Psoas muscle (tissue), 8 donors: ENCODE data around the gene RIC8A. TPM values are rescaled to one million over a fixed set of nuclear protein-coding genes. Genes with fewer than 3 reads are reported as not detected.

Experiments
- ATAC-seq, 4 donors: fragments of 200-7000 bp; cut with Tn5 transposase; one replicate each; pipeline ENCODE4 v1.9.1; 2020; ENCODE audit warnings: moderate library complexity in 3 of 4, mild to moderate bottlenecking in 2 of 4
- DNase-seq, 2 donors: peaks; one replicate each; pipeline ENCODE4 v3.0.0-alpha.2; 2020
- H3K27ac ChIP-seq: fragments of 200-600 bp; one replicate; pipeline ENCODE4 v1.8.0; 2022
- H3K27me3 ChIP-seq, 3 donors: fragments of 200-600 bp in 1 of 3; one replicate each; pipeline versions ENCODE4 v1.6.1 to v1.8.0; 2013 to 2022; ENCODE audit warnings: low read length in 2 of 3, mild to moderate bottlenecking in 2 of 3, moderate library complexity in 1 of 3; ENCODE audit not compliant: insufficient read depth in 3 of 3
- H3K36me3 ChIP-seq, 2 donors: fragments of 200-600 bp in 1 of 2; one replicate each; pipeline versions ENCODE4 v1.6.1 to v1.8.0; 2013 to 2022; ENCODE audit warnings: low read depth in 1 of 2, mild to moderate bottlenecking in 1 of 2, moderate library complexity in 1 of 2; ENCODE audit not compliant: insufficient read depth in 1 of 2
- H3K4me1 ChIP-seq: fragments of 200-600 bp; one replicate; pipeline ENCODE4 v1.8.0; 2022
- H3K4me3 ChIP-seq: fragments of 200-600 bp; one replicate; pipeline ENCODE4 v1.8.0; 2022; ENCODE audit warnings: mild to moderate bottlenecking
- H3K9me3 ChIP-seq: fragments of 200-600 bp; one replicate; pipeline ENCODE4 v1.8.0; 2022
- WGBS, 3 donors: extraction: QIAGEN DNeasy Blood & Tissue Kit; methylation state at CpG; one replicate each; pipeline versions ENCODE4 v1.1.6 to v1.1.7; 2013; 5-methylcytosine and 5-hydroxymethylcytosine counted together
- intact Hi-C, 2 donors: fragments of 100-400 bp; cut with DNase I; formaldehyde crosslinking; loops; one replicate each; pipeline versions ENCODE4 v1.11.0 to v1.14.2; 2022
- polyA plus RNA-seq, 3 donors: library from polyadenylated mRNA; stranded (reverse); fragments of 200-250 nt; gene quantifications; one replicate each; pipeline ENCODE4 v1.2.3, GENCODE V29; 2013
- total RNA-seq, 4 donors: library from RNA; stranded (reverse); fragmentation: NEBNext Ultra II Directional in 2 of 4; extraction: Animal tissue kit (Norgen Biotek cat#: 25700) in 2 of 4; gene quantifications; one replicate each; pipeline versions ENCODE4 v1.2.1 to v1.2.4, GENCODE V29; 2021 to 2023
- TF ChIP-seq, protein P1 (sequence below): fragments of 200-600 bp; IDR thresholded peaks from one replicate; pipeline ENCODE4 v1.8.0; 2022; ENCODE audit warnings: antibody characterized with exemption
- donor health status: healthy with polysubstance abuse.
- donor health status: DM: no; HTN: no; CAD: no; lungs with moderate emphysema.
- donor health status: Bipolar disorder and iron deficiency.
- donor health status: healthy.
- donor health status: DM: yes; HTN: yes; CAD: no.
- donor health status: DM: no; HTN: no; CAD: no.
- donor health status: DM: no; HTN: no; CAD: no.
- donor health status: DM: yes; HTN: yes; CAD: no.

RIC8A gene
- total and polyA plus RNA-seq, 7 donors = 30.2 to 66.9 (median 39.9) TPM

DNA sequence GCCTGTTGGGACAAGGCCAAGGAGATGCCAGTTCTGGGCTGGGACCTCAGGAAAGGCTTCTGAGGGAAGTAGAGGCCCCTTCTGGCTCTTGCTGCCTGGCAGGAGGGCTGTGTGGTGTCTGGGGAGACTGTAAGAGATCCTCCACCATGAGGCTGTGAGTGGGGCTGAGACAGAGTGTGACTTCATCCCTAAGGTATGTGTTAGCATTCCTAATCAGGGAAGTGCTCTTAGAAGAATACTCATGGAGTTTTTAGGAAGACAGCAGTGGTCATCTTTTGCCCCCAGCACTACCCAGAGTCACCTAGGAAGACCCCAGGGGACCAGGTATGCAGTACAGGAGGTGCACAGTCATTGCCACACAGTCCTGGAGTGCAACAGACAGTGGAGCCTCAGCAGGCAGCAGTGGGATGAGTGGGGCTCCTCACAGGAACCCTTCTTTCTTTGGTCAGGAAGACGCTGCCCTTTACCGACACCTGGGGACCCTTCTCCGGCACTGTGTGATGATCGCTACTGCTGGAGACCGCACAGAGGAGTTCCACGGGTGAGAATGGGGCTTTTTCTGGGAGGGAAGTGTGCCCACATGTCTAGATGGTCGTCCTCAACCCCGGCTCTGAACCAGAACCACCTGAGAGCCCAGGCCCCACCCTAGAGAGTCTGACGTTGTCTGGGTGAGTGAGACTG, 2.8 kb downstream of the RIC8A start:
- Histone ChIP-seq H3K9me3 (no peaks in the 10 kb centered on the region), H3K27ac (peak overlapping the region; percentile 50), H3K27me3 (no peaks in the 10 kb centered on the region), H3K36me3 (peaks cover 11 to 63% of the 10 kb centered on the region in 2 donors), H3K4me1 (peaks cover 24% of the 10 kb centered on the region), H3K4me3 (peak overlapping the region; percentile 97)
- ATAC-seq = no peak
- 83 to 86% (median 84%) methylated on average over 9 of the region's 9 CpGs for WGBS, 3 donors
- peak in 1 of 2 donors; percentile 38 for DNase-seq
- intact Hi-C loops = no loop called here
- TF ChIP-seq, protein P1, sequence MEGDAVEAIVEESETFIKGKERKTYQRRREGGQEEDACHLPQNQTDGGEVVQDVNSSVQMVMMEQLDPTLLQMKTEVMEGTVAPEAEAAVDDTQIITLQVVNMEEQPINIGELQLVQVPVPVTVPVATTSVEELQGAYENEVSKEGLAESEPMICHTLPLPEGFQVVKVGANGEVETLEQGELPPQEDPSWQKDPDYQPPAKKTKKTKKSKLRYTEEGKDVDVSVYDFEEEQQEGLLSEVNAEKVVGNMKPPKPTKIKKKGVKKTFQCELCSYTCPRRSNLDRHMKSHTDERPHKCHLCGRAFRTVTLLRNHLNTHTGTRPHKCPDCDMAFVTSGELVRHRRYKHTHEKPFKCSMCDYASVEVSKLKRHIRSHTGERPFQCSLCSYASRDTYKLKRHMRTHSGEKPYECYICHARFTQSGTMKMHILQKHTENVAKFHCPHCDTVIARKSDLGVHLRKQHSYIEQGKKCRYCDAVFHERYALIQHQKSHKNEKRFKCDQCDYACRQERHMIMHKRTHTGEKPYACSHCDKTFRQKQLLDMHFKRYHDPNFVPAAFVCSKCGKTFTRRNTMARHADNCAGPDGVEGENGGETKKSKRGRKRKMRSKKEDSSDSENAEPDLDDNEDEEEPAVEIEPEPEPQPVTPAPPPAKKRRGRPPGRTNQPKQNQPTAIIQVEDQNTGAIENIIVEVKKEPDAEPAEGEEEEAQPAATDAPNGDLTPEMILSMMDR = no peak

DNA sequence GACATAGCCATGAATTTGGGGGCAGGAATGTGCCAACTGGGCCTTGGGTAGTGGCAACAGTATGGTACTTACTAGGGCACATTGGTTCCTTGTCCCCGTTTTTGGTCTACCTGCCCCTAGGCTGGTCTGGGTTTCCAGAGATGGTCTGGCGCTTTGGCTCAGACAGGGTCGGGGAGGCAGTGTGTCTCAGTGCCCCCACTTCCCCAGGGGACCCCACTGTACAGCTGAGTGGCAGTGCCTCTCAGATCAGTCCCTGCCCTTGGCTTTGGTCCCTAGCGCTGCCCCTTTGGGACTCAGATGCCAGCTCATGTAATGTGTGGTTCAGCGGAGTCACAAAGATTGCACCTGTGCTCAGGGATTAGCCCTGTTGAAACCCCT, 3.3 kb downstream of the RIC8A start:
- TF ChIP-seq, protein P1 = no peak
- ATAC-seq (no peak), DNase-seq (peak in 1 of 2 donors; percentile 42)
- WGBS, 3 donors = 75 to 83% (median 81%) methylated on average over 5 of the region's 5 CpGs
- Histone ChIP-seq H3K4me1 (peaks cover 21% of the 10 kb centered on the region), H3K9me3 (no peaks in the 10 kb centered on the region), H3K27me3 (no peaks in the 10 kb centered on the region), H3K27ac (no peak overlapping the region), H3K4me3 (no peak overlapping the region), H3K36me3 (peaks cover 11 to 66% of the 10 kb centered on the region in 2 donors)
- intact Hi-C loops = no loop called here

DNA sequence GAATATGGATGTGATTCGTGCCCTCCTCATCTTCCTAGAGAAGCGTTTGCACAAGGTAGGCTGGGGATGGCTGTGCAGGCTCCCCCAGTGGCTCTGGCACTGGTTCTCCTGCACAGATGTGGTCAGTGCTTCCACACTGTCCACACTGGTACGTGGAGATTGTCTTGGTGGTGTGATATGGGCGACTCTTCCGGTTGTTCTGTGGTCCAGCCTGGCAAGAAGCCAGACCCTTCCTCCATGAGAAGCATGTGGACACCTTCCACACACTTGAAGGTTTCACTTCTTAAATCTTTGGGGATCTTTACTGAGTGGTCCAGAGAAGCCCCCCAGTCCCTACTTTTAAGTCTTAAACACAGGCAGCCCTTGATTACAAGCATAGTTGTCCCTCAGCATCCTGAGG, 3.8 kb downstream of the RIC8A start:
- DNase-seq (peak in 1 of 2 donors; percentile 35), ATAC-seq (no peak)
- Histone ChIP-seq H3K4me3 (no peak overlapping the region), H3K4me1 (peaks cover 16% of the 10 kb centered on the region), H3K9me3 (no peaks in the 10 kb centered on the region), H3K36me3 (peaks cover 11 to 71% of the 10 kb centered on the region in 2 donors), H3K27me3 (no peaks in the 10 kb centered on the region), H3K27ac (no peak overlapping the region)
- 68 to 81% (median 69%) methylated on average over 5 of the region's 5 CpGs for WGBS, 3 donors
- TF ChIP-seq, protein P1 = no peak
- intact Hi-C loops = no loop called here

DNA sequence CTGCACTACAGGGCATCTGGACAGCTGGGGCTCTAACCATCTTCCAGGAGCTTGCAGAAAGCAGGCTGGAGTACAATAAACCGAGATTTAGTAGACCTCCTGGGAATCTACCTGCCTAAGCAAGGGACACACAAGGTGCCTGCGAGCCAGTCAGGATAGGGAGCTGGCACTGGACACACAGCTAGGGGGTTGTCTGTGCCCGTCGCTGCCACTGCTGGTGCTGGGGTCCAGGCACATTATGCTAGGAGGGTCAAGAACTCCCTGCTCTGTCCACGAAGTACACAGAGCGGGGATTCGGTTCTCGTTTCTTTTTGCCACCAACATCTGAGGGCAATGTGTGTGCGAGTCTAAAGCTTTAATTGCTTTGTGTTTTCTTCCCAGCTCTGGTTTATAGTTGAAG, 4.2 kb downstream of the RIC8A start:
- intact Hi-C loops = no loop called here
- 81 to 89% (median 84%) methylated on average over 9 of the region's 9 CpGs for WGBS, 3 donors
- no peaks in the 10 kb centered on the region for H3K9me3 ChIP-seq
- ATAC-seq = no peak
- TF ChIP-seq, protein P1 = no peak
- no peak overlapping the region for H3K4me3 ChIP-seq
- no peaks in the 10 kb centered on the region for H3K27me3 ChIP-seq
- peaks cover 13% of the 10 kb centered on the region for H3K4me1 ChIP-seq
- H3K36me3 ChIP-seq = peaks cover 11 to 75% of the 10 kb centered on the region in 2 donors
- peak in 1 of 2 donors; percentile 32 for DNase-seq
- no peak overlapping the region for H3K27ac ChIP-seq
